ENCODE data around the gene TREML4.

DNA sequence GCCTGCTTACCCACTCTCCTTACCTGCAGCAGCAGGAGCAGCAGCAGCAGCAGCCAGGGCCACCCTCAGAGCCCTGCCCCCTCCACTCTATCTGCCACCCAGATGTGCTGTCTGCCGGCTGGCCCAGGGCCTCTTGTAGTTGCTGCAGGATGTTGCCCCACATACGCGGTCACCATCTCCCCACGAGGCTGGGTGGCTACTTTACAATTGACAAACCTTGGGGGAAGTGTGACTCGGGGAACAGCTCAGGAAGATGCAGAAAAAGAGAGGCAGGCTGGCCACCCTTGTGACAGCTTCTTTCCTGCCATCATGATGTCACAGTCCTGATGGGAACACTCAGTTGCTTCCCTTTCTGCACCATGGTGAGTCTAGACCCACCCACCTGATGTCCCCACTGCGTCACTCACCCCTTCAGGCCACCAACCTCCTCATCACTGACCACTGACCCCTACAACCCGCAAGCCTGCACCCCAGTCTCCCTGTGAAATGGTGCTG, 43.8 kb downstream of the TREML4 start:
- no peak for TF ChIP-seq POLR2A (IDR thresholded peaks at IDR 0.05; ENCODE audit: low read length)
- TF ChIP-seq GATA1 (IDR thresholded peaks at IDR 0.05; ENCODE audit: low read depth, low read length), result no peak
